ENCODE measurements around the gene SLC38A6.

The SLC38A6 gene

DNA sequence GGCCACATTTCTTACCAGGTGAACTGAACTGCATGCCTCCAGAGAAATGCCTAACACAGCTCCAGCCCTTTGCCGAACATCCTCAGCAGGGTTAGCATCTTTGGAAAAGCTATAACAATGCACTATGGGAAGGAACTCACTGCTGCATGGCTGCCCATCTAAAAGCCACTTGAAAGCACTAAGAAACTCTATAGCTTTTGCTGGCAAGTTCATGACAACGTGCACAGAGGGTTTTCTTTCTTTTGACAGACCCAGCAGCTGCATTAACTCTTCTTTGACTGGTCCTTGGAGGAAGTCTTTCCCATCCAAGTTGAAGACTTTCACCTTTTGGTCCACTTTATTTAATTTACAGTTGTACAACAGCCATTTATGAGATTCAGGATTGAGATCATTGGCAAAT is 5.5 kb upstream of the SLC38A6 start:
- Histone ChIP-seq H3K4me3 (ENCODE audit: low read depth in 1 of 2, low read length in 2 of 2) (no peak overlapping the region), H3K79me2 (ENCODE audit: insufficient read depth, low read length) (peaks cover 4% of the 10 kb centered on the region), H3K4me1 (ENCODE audit: insufficient read depth, low read length) (peaks cover 21% of the 10 kb centered on the region), H4K20me1 (ENCODE audit: insufficient read depth, low read length) (no peaks in the 10 kb centered on the region), H3K9ac (ENCODE audit: low read depth, low read length) (no peak overlapping the region), H2AFZ (ENCODE audit: low read depth, low read length) (no peak overlapping the region), H3K9me3 (ENCODE audit: insufficient read depth, low read length, severe bottlenecking) (no peaks in the 10 kb centered on the region), H3K4me2 (ENCODE audit: insufficient read depth, low read length) (no peak overlapping the region), H3K27me3 (ENCODE audit: insufficient read depth, low read length, poor library complexity) (no peaks in the 10 kb centered on the region), H3K36me3 (ENCODE audit: insufficient read depth, low read length) (peaks cover 14% of the 10 kb centered on the region; the same call in 1 of the 2 replicates), H3K27ac (ENCODE audit: low read length) (no peak overlapping the region)
- ATAC-seq (ENCODE audit: insufficient read depth, low read depth) (no peak), DNase-seq (no peak)
- TF ChIP-seq, protein P1, sequence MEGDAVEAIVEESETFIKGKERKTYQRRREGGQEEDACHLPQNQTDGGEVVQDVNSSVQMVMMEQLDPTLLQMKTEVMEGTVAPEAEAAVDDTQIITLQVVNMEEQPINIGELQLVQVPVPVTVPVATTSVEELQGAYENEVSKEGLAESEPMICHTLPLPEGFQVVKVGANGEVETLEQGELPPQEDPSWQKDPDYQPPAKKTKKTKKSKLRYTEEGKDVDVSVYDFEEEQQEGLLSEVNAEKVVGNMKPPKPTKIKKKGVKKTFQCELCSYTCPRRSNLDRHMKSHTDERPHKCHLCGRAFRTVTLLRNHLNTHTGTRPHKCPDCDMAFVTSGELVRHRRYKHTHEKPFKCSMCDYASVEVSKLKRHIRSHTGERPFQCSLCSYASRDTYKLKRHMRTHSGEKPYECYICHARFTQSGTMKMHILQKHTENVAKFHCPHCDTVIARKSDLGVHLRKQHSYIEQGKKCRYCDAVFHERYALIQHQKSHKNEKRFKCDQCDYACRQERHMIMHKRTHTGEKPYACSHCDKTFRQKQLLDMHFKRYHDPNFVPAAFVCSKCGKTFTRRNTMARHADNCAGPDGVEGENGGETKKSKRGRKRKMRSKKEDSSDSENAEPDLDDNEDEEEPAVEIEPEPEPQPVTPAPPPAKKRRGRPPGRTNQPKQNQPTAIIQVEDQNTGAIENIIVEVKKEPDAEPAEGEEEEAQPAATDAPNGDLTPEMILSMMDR (IDR thresholded peaks at IDR 0.05; ENCODE audit: borderline replicate concordance, extremely low read depth, low read length, poor library complexity, severe bottlenecking) = no peak
- TF ChIP-seq EZH2 (IDR thresholded peaks at IDR 0.05; ENCODE audit: borderline replicate concordance, low read depth, low read length, severe bottlenecking) = no peak

DNA sequence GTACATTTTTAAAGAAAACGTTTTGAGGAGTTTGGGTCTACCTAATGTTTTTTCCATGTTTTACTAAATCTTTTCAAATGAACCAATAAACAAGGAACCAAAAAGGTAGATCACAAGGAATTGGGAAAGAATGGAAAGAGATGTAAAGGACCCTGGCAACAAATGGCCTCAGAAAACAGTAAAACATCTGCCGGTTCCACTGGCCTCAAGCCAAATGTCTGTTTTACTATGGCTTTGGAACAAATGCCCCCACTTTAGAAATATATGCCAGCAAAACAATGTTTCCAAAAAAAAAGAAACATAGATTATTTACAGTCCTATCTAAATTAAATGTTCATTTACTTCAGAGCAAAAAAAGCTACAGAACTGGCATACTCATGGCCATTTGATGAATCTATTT is 3.2 kb upstream of the SLC38A6 start:
- peaks cover 34% of the 10 kb centered on the region for H3K4me1 ChIP-seq (ENCODE audit: insufficient read depth, low read length)
- no peak overlapping the region for H3K4me2 ChIP-seq (ENCODE audit: insufficient read depth, low read length)
- TF ChIP-seq EZH2 (IDR thresholded peaks at IDR 0.05; ENCODE audit: borderline replicate concordance, low read depth, low read length, severe bottlenecking) = no peak
- TF ChIP-seq, protein P1 (IDR thresholded peaks at IDR 0.05; ENCODE audit: borderline replicate concordance, extremely low read depth, low read length, poor library complexity, severe bottlenecking) = no peak
- no peaks in the 10 kb centered on the region for H4K20me1 ChIP-seq (ENCODE audit: insufficient read depth, low read length)
- H3K27me3 ChIP-seq (ENCODE audit: insufficient read depth, low read length, poor library complexity) = no peaks in the 10 kb centered on the region
- peaks cover 14% of the 10 kb centered on the region; the same call in 1 of the 2 replicates for H3K36me3 ChIP-seq (ENCODE audit: insufficient read depth, low read length)
- H3K9me3 ChIP-seq (ENCODE audit: insufficient read depth, low read length, severe bottlenecking) = no peaks in the 10 kb centered on the region
- H3K4me3 ChIP-seq (ENCODE audit: low read depth in 1 of 2, low read length in 2 of 2) = no peak overlapping the region
- no peak overlapping the region for H3K27ac ChIP-seq (ENCODE audit: low read length)
- H3K9ac ChIP-seq (ENCODE audit: low read depth, low read length) = no peak overlapping the region
- DNase-seq (no peak), ATAC-seq (ENCODE audit: insufficient read depth, low read depth) (no peak)
- H2AFZ ChIP-seq (ENCODE audit: low read depth, low read length) = no peak overlapping the region
- peaks cover 24% of the 10 kb centered on the region for H3K79me2 ChIP-seq (ENCODE audit: insufficient read depth, low read length)

DNA sequence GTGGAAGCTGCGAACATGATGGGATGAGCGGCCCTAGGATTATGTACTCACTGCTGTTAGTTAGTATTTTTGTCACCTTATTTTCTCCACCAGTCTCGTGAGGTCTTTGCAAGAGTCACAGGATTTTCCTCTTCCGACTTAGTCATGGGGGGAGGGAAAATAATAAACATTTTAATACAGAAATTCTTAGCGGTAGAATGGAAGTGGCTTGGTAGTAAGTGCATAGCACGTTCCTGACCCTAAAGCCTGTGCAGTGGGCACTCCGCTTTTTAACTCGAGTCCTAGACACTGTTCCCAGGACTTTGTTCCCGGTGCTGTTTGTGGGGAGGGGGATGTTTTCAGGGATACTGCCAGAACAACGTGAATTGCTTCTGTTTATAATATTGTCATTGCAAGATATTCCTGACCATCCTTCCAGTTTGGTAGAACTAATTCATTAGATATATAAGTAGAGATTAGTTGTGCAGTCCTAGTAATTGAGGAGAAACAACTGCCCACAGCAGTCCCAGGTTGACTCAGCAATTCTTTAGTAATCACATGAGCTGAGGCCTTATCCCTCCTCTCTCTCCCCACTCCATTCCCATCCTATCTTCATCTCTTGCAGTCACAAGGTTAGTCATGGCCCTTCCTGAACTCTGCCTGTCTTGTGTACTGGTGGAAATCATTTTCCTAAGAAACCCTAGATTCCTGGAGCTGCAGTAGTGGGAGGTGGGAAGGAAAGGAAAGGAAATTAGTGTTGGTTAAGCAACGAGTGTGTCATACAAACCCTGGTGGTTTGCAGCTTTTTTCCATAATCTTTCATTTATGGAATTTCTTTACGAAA is 799 bp downstream of the SLC38A6 start:
- peak overlapping the region; percentile 68 for H3K9ac ChIP-seq (ENCODE audit: low read depth, low read length)
- peak overlapping the region; percentile 88 for H3K4me2 ChIP-seq (ENCODE audit: insufficient read depth, low read length)
- DNase-seq = no peak
- peak overlapping the region; percentile 76 for H3K27ac ChIP-seq (ENCODE audit: low read length)
- 0 out of 2 replicates have a peak, but pooled peaks cover 4% of the 10 kb centered on the region for H3K36me3 ChIP-seq (ENCODE audit: insufficient read depth, low read length)
- peak overlapping the region; percentile 84 to 93 for H3K4me3 ChIP-seq (ENCODE audit: low read depth in 1 of 2, low read length in 2 of 2)
- H2AFZ ChIP-seq (ENCODE audit: low read depth, low read length) = peak overlapping the region; percentile 98
- TF ChIP-seq EZH2 (IDR thresholded peaks at IDR 0.05; ENCODE audit: borderline replicate concordance, low read depth, low read length, severe bottlenecking) = no peak
- TF ChIP-seq, protein P1 (IDR thresholded peaks at IDR 0.05; ENCODE audit: borderline replicate concordance, extremely low read depth, low read length, poor library complexity, severe bottlenecking) = no peak
- H3K27me3 ChIP-seq (ENCODE audit: insufficient read depth, low read length, poor library complexity) = no peaks in the 10 kb centered on the region
- H3K79me2 ChIP-seq (ENCODE audit: insufficient read depth, low read length) = peaks cover 28% of the 10 kb centered on the region
- peaks cover 40% of the 10 kb centered on the region for H3K4me1 ChIP-seq (ENCODE audit: insufficient read depth, low read length)
- H3K9me3 ChIP-seq (ENCODE audit: insufficient read depth, low read length, severe bottlenecking) = no peaks in the 10 kb centered on the region
- no peak for ATAC-seq (ENCODE audit: insufficient read depth, low read depth)
- H4K20me1 ChIP-seq (ENCODE audit: insufficient read depth, low read length) = no peaks in the 10 kb centered on the region
